ENCODE measurements around the gene LEKR1.

Gene LEKR1

GRCh38 chr3:157066335-157067098 is 240.4 kb downstream of the LEKR1 start:
- CTCF ChIA-PET, result interaction anchor here (0.9 to 6.7 kb wide), 8 partner anchors 9 to 359 kb away, joined by 3 to 47 read pairs (median 4); no protein-coding TSS in a partner anchor
- DNase-seq (ENCODE audit: extremely low spot score), result no peak
- POLR2A ChIA-PET, result interaction anchor here (1.3 kb wide), 1 partner anchor 22 kb away, joined by 5 read pairs; no protein-coding TSS in a partner anchor
- no peak for TF ChIP-seq CTCF (IDR thresholded peaks at IDR 0.05; ENCODE audit: control extremely low read depth, extremely low read depth, low read depth, missing control alignments)

DNA sequence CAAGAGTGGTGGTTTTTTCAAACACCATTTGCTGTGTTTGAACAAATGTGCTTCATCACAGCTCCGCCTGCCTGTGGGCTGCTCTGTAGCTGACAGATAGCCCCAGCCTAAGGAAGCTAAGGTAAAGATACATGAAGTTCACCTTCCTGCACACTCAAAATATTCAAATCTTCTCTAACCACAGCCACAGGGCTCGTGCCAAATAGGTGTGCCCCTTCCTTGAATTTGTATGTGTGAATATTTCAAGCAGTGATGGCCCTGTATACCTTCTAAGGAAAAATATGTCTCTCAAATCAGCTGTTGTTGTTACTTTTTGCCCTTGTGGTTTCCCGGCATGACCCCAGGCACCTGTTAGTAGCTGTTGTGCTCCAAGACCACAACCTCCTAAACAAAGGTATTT is 241.0 kb downstream of the LEKR1 start:
- POLR2A ChIA-PET, result interaction anchor here (1.3 kb wide), 1 partner anchor 21 kb away, joined by 5 read pairs; no protein-coding TSS in a partner anchor
- DNase-seq (ENCODE audit: extremely low spot score), result no peak
- CTCF ChIA-PET, result interaction anchor here (0.8 to 6.7 kb wide), 9 partner anchors 10 to 359 kb away, joined by 3 to 47 read pairs (median 3); no protein-coding TSS in a partner anchor
- TF ChIP-seq CTCF (IDR thresholded peaks at IDR 0.05; ENCODE audit: control extremely low read depth, extremely low read depth, low read depth, missing control alignments), result peak; percentile 32

- ChIA-PET CTCF (interaction anchor here (1.4 to 60.7 kb wide), 4 partner anchors 8 to 395 kb away, joined by 3 to 1428 read pairs (median 12); partner anchors contain the start of gene TIPARP), POLR2A (no interaction called here)
- no peak for DNase-seq (ENCODE audit: extremely low spot score)
- TF ChIP-seq CTCF (IDR thresholded peaks at IDR 0.05; ENCODE audit: control extremely low read depth, extremely low read depth, low read depth, missing control alignments), result no peak
Observed at GRCh38 chr3:157069406-157069805, 243.3 kb downstream of the LEKR1 start.

GRCh38 chr3:157069846-157070677 is 243.9 kb downstream of the LEKR1 start:
- TF ChIP-seq CTCF (IDR thresholded peaks at IDR 0.05; ENCODE audit: control extremely low read depth, extremely low read depth, low read depth, missing control alignments), result no peak
- ChIA-PET CTCF (interaction anchor here (1.4 to 60.7 kb wide), 4 partner anchors 8 to 396 kb away, joined by 3 to 1428 read pairs (median 12); partner anchors contain the start of gene TIPARP), POLR2A (no interaction called here)
- DNase-seq (ENCODE audit: extremely low spot score), result no peak

GRCh38 chr3:157070678-157070999 is 244.5 kb downstream of the LEKR1 start:
- no peak for TF ChIP-seq CTCF (IDR thresholded peaks at IDR 0.05; ENCODE audit: control extremely low read depth, extremely low read depth, low read depth, missing control alignments)
- CTCF ChIA-PET, result interaction anchor here (3.8 to 60.7 kb wide), 2 partner anchors 11 to 47 kb away, joined by 19 to 1428 read pairs; no protein-coding TSS in a partner anchor
- POLR2A ChIA-PET, result no interaction called here
- DNase-seq (ENCODE audit: extremely low spot score), result no peak
